ENCODE measurements around the gene NDUFAB1.
A peak's percentile ranks its signal among the peaks of the same experiment; 100 is the strongest.
"Not testable (repeated sequence)": the region's sequence is repeated elsewhere in the genome, so short reads cannot be mapped to it uniquely, and the experiment has no call there.

Gene NDUFAB1

GRCh38 chr16:23556881-23557778 lies 39.0 kb downstream of the NDUFAB1 start, which contains the start of the genes EARS2 and UBFD1:
Gene EARS2 (minus strand): TSS chr16:23557350. CDS start chr16:23557343, 7 bp downstream.
Gene UBFD1 (plus strand): TSS chr16:23557727. CDS start chr16:23557743, 16 bp downstream.
- Histone ChIP-seq H3K36me3 (ENCODE audit: control insufficient read depth, insufficient read depth, low read length) (no peaks in the 10 kb centered on the region), H3K9me3 (ENCODE audit: control insufficient read depth, low read length) (no peaks in the 10 kb centered on the region), H3K27me3 (ENCODE audit: control insufficient read depth, insufficient read depth, low read length, poor library complexity, severe bottlenecking) (no peaks in the 10 kb centered on the region), H3K27ac (ENCODE audit: insufficient read depth, low read depth, low read length, poor library complexity, severe bottlenecking) (peak within 1 kb of the TSS; percentile 88), H3K4me1 (ENCODE audit: control insufficient read depth, insufficient read depth, low read length) (peaks cover 4% of the 10 kb centered on the region), H3K4me3 (ENCODE audit: insufficient read depth, low read depth, low read length) (peak within 1 kb of the TSS; percentile 90)
- 2 to 3% methylated on average over 65 of the region's 65 CpGs for WGBS, 2 experiments

GRCh38 chr16:23554536-23554935 lies 41.6 kb downstream of the NDUFAB1 start:
- no peak overlapping the region for H3K27ac ChIP-seq (ENCODE audit: insufficient read depth, low read depth, low read length, poor library complexity, severe bottlenecking)
- H3K9me3 ChIP-seq (ENCODE audit: control insufficient read depth, low read length): no peaks in the 10 kb centered on the region
- no peak overlapping the region for H3K4me3 ChIP-seq (ENCODE audit: insufficient read depth, low read depth, low read length)
- 85 to 88% methylated on average over 3 of the region's 3 CpGs for WGBS, 2 experiments
- peaks cover 17% of the 10 kb centered on the region for H3K36me3 ChIP-seq (ENCODE audit: control insufficient read depth, insufficient read depth, low read length)
- H3K4me1 ChIP-seq (ENCODE audit: control insufficient read depth, insufficient read depth, low read length): peaks cover 4% of the 10 kb centered on the region
- H3K27me3 ChIP-seq (ENCODE audit: control insufficient read depth, insufficient read depth, low read length, poor library complexity, severe bottlenecking): no peaks in the 10 kb centered on the region

GRCh38 chr16:23552161-23552560 lies 44.0 kb downstream of the NDUFAB1 start:
- Histone ChIP-seq H3K4me1 (ENCODE audit: control insufficient read depth, insufficient read depth, low read length) (no peaks in the 10 kb centered on the region), H3K27me3 (ENCODE audit: control insufficient read depth, insufficient read depth, low read length, poor library complexity, severe bottlenecking) (no peaks in the 10 kb centered on the region), H3K27ac (ENCODE audit: insufficient read depth, low read depth, low read length, poor library complexity, severe bottlenecking) (no peak overlapping the region), H3K36me3 (ENCODE audit: control insufficient read depth, insufficient read depth, low read length) (peaks cover 21% of the 10 kb centered on the region), H3K4me3 (ENCODE audit: insufficient read depth, low read depth, low read length) (no peak overlapping the region), H3K9me3 (ENCODE audit: control insufficient read depth, low read length) (no peaks in the 10 kb centered on the region)
- 81 to 82% methylated on average over 6 of the region's 6 CpGs for WGBS, 2 experiments

GRCh38 chr16:23549938-23550337 lies 46.2 kb downstream of the NDUFAB1 start:
- Histone ChIP-seq H3K36me3 (ENCODE audit: control insufficient read depth, insufficient read depth, low read length) (peaks cover 28% of the 10 kb centered on the region), H3K9me3 (ENCODE audit: control insufficient read depth, low read length) (no peaks in the 10 kb centered on the region), H3K4me3 (ENCODE audit: insufficient read depth, low read depth, low read length) (no peak overlapping the region), H3K27me3 (ENCODE audit: control insufficient read depth, insufficient read depth, low read length, poor library complexity, severe bottlenecking) (no peaks in the 10 kb centered on the region), H3K4me1 (ENCODE audit: control insufficient read depth, insufficient read depth, low read length) (no peaks in the 10 kb centered on the region), H3K27ac (ENCODE audit: insufficient read depth, low read depth, low read length, poor library complexity, severe bottlenecking) (no peak overlapping the region)
- 94% methylated on average over 4 to 5 of the region's 5 CpGs for WGBS, 2 experiments

GRCh38 chr16:23544436-23544835 lies 51.7 kb downstream of the NDUFAB1 start:
- H3K9me3 ChIP-seq (ENCODE audit: control insufficient read depth, low read length): no peaks in the 10 kb centered on the region
- no peak overlapping the region for H3K27ac ChIP-seq (ENCODE audit: insufficient read depth, low read depth, low read length, poor library complexity, severe bottlenecking)
- no peaks in the 10 kb centered on the region for H3K27me3 ChIP-seq (ENCODE audit: control insufficient read depth, insufficient read depth, low read length, poor library complexity, severe bottlenecking)
- H3K4me1 ChIP-seq (ENCODE audit: control insufficient read depth, insufficient read depth, low read length): no peaks in the 10 kb centered on the region
- H3K36me3 ChIP-seq (ENCODE audit: control insufficient read depth, insufficient read depth, low read length): peaks cover 18% of the 10 kb centered on the region
- H3K4me3 ChIP-seq (ENCODE audit: insufficient read depth, low read depth, low read length): no peak overlapping the region
- 95 to 96% methylated on average over 14 of the region's 14 CpGs for WGBS, 2 experiments

GRCh38 chr16:23540817-23541178 lies 55.3 kb downstream of the NDUFAB1 start:
- not testable (repeated sequence) for H3K27ac ChIP-seq (ENCODE audit: insufficient read depth, low read depth, low read length, poor library complexity, severe bottlenecking); H3K4me1 ChIP-seq (ENCODE audit: control insufficient read depth, insufficient read depth, low read length); H3K9me3 ChIP-seq (ENCODE audit: control insufficient read depth, low read length); H3K27me3 ChIP-seq (ENCODE audit: control insufficient read depth, insufficient read depth, low read length, poor library complexity, severe bottlenecking); H3K4me3 ChIP-seq (ENCODE audit: insufficient read depth, low read depth, low read length)
- H3K36me3 ChIP-seq (ENCODE audit: control insufficient read depth, insufficient read depth, low read length): peaks cover 13% of the 10 kb centered on the region
- WGBS, 2 experiments: 86 to 96% methylated on average over 3 of the region's 3 CpGs

GRCh38 chr16:23539984-23540816 lies 55.9 kb downstream of the NDUFAB1 start:
- Histone ChIP-seq H3K27ac (ENCODE audit: insufficient read depth, low read depth, low read length, poor library complexity, severe bottlenecking) (no peak overlapping the region), H3K36me3 (ENCODE audit: control insufficient read depth, insufficient read depth, low read length) (peaks cover 18% of the 10 kb centered on the region)
- 94 to 97% methylated on average over 11 of the region's 11 CpGs for WGBS, 2 experiments

GRCh38 chr16:23538919-23539278 lies 57.2 kb downstream of the NDUFAB1 start:
- Histone ChIP-seq H3K4me3 (ENCODE audit: insufficient read depth, low read depth, low read length) (no peak overlapping the region), H3K36me3 (ENCODE audit: control insufficient read depth, insufficient read depth, low read length) (peaks cover 23% of the 10 kb centered on the region), H3K27me3 (ENCODE audit: control insufficient read depth, insufficient read depth, low read length, poor library complexity, severe bottlenecking) (no peaks in the 10 kb centered on the region), H3K9me3 (ENCODE audit: control insufficient read depth, low read length) (no peaks in the 10 kb centered on the region), H3K27ac (ENCODE audit: insufficient read depth, low read depth, low read length, poor library complexity, severe bottlenecking) (no peak overlapping the region), H3K4me1 (ENCODE audit: control insufficient read depth, insufficient read depth, low read length) (no peaks in the 10 kb centered on the region)
- WGBS, 2 experiments: 92% methylated on average over 1 of the region's 1 CpG; no CpG with 5 or more reads in 1 of the 2 experiments

More at GRCh38 chr16:23539984-23540816, 55.9 kb downstream of the NDUFAB1 start:
- Histone ChIP-seq H3K9me3 (ENCODE audit: control insufficient read depth, low read length) (no peaks in the 10 kb centered on the region), H3K4me1 (ENCODE audit: control insufficient read depth, insufficient read depth, low read length) (no peaks in the 10 kb centered on the region), H3K27me3 (ENCODE audit: control insufficient read depth, insufficient read depth, low read length, poor library complexity, severe bottlenecking) (no peaks in the 10 kb centered on the region), H3K4me3 (ENCODE audit: insufficient read depth, low read depth, low read length) (no peak overlapping the region)

- Histone ChIP-seq H3K36me3 (ENCODE audit: control insufficient read depth, insufficient read depth, low read length) (peaks cover 29% of the 10 kb centered on the region), H3K4me1 (ENCODE audit: control insufficient read depth, insufficient read depth, low read length) (no peaks in the 10 kb centered on the region), H3K4me3 (ENCODE audit: insufficient read depth, low read depth, low read length) (no peak overlapping the region), H3K9me3 (ENCODE audit: control insufficient read depth, low read length) (no peaks in the 10 kb centered on the region), H3K27me3 (ENCODE audit: control insufficient read depth, insufficient read depth, low read length, poor library complexity, severe bottlenecking) (no peaks in the 10 kb centered on the region), H3K27ac (ENCODE audit: insufficient read depth, low read depth, low read length, poor library complexity, severe bottlenecking) (no peak overlapping the region)
- WGBS, 2 experiments: 87 to 95% methylated on average over 3 of the region's 3 CpGs
Measured at GRCh38 chr16:23537390-23537789, 58.7 kb downstream of the NDUFAB1 start.

GRCh38 chr16:23535901-23536300 lies 60.2 kb downstream of the NDUFAB1 start:
- WGBS, 2 experiments: 86 to 92% methylated on average over 2 of the region's 2 CpGs
- H3K27ac ChIP-seq (ENCODE audit: insufficient read depth, low read depth, low read length, poor library complexity, severe bottlenecking): no peak overlapping the region
- no peaks in the 10 kb centered on the region for H3K27me3 ChIP-seq (ENCODE audit: control insufficient read depth, insufficient read depth, low read length, poor library complexity, severe bottlenecking)
- H3K4me3 ChIP-seq (ENCODE audit: insufficient read depth, low read depth, low read length): no peak overlapping the region
- H3K4me1 ChIP-seq (ENCODE audit: control insufficient read depth, insufficient read depth, low read length): no peaks in the 10 kb centered on the region
- H3K36me3 ChIP-seq (ENCODE audit: control insufficient read depth, insufficient read depth, low read length): peaks cover 29% of the 10 kb centered on the region
- no peaks in the 10 kb centered on the region for H3K9me3 ChIP-seq (ENCODE audit: control insufficient read depth, low read length)

All from ectodermal cell (in vitro differentiated cells).